CD4-positive, alpha-beta T cell treated with Interleukin-2 at 100 ng/mL for 4 hours (primary cell): ENCODE measurements around the gene NDUFB11.

ENCODE experiments used
- DNase-seq: peaks from one replicate; pipeline ENCODE4 v3.0.0-alpha.2; 2020; ENCODE audit warnings: low spot score

Gene NDUFB11

GRCh38 chrX:47174846-47175587 lies 30.5 kb upstream of the NDUFB11 start:
- DNase-seq, result no peak

- DNase-seq, result no peak
These were observed 29.9 kb upstream of the NDUFB11 start for GRCh38 chrX:47174376-47174775.

- no peak for DNase-seq
These were observed 28.7 kb upstream of the NDUFB11 start for GRCh38 chrX:47172971-47173792.

GRCh38 chrX:47172549-47172948 lies 28.0 kb upstream of the NDUFB11 start:
- DNase-seq, result no peak

- DNase-seq, result no peak
These were observed 27.5 kb upstream of the NDUFB11 start for GRCh38 chrX:47171996-47172395.

- no peak for DNase-seq
These were observed 26.6 kb upstream of the NDUFB11 start for GRCh38 chrX:47170861-47171692.

GRCh38 chrX:47169726-47170515 lies 25.4 kb upstream of the NDUFB11 start:
- no peak for DNase-seq

GRCh38 chrX:47169273-47169672 lies 24.8 kb upstream of the NDUFB11 start:
- no peak for DNase-seq

- DNase-seq, result no peak
These were observed 24.1 kb upstream of the NDUFB11 start for GRCh38 chrX:47168495-47169073.

- no peak for DNase-seq
These were observed 21.6 kb upstream of the NDUFB11 start for GRCh38 chrX:47166126-47166525.

GRCh38 chrX:47164420-47164819 lies 19.9 kb upstream of the NDUFB11 start:
- DNase-seq, result no peak

- DNase-seq, result no peak
These were observed 18.6 kb upstream of the NDUFB11 start for GRCh38 chrX:47162927-47163583.

GRCh38 chrX:47160781-47161180 lies 16.3 kb upstream of the NDUFB11 start:
- DNase-seq, result no peak

GRCh38 chrX:47158781-47159180 lies 14.3 kb upstream of the NDUFB11 start:
- no peak for DNase-seq

- DNase-seq, result no peak
These were observed 13.6 kb upstream of the NDUFB11 start for GRCh38 chrX:47158131-47158530.

- no peak for DNase-seq
These were observed 12.4 kb upstream of the NDUFB11 start for GRCh38 chrX:47156611-47157520.

GRCh38 chrX:47151435-47151834 lies 6.9 kb upstream of the NDUFB11 start:
- DNase-seq, result no peak

GRCh38 chrX:47148946-47149345 lies 4.4 kb upstream of the NDUFB11 start:
- DNase-seq, result no peak

GRCh38 chrX:47146936-47147859 lies 2.7 kb upstream of the NDUFB11 start:
- DNase-seq, result no peak
